T-helper 1 cell treated with Interleukin-12 subunit alpha and Interleukin-12 subunit beta and Interleukin-4 antibody, amounts not matched to agents 30 μg/mL and 1 μg/mL, for 36 hours (primary cell): ENCODE results near the gene TMEM238L.
"Not testable (repeated sequence)": the region's sequence is repeated elsewhere in the genome, so short reads cannot be mapped to it uniquely, and the experiment has no call there.

Experiments
- H3K27ac Mint-ChIP-seq: one replicate; pipeline ENCODE4 v1.8.0; 2021; ENCODE audit warnings: mild to moderate bottlenecking, mixed read lengths
- H3K27me3 Mint-ChIP-seq: one replicate; pipeline ENCODE4 v1.8.0; 2021; ENCODE audit warnings: low read depth, mixed read lengths
- H3K36me3 Mint-ChIP-seq: one replicate; pipeline ENCODE4 v1.8.0; 2021; ENCODE audit warnings: low read depth, mixed read lengths
- H3K4me1 Mint-ChIP-seq: one replicate; pipeline ENCODE4 v1.8.0; 2021; ENCODE audit warnings: low read depth, mixed read lengths
- H3K4me3 Mint-ChIP-seq: one replicate; pipeline ENCODE4 v1.8.0; 2021; ENCODE audit warnings: mild to moderate bottlenecking, moderate library complexity, mixed read lengths
- H3K9me3 Mint-ChIP-seq: one replicate; pipeline ENCODE4 v1.8.0; 2021; ENCODE audit warnings: mixed read lengths

TMEM238L gene

GRCh38 chr17:10803830-10804475 is at the start of gene TMEM238L:
TSS of gene TMEM238L (minus strand) at chr17:10804099. CDS start at chr17:10803963, 136 bp downstream.
- Mint-ChIP-seq H3K27ac (no peak within 1 kb of the TSS), H3K36me3 (no peaks in the 10 kb centered on the region), H3K4me1 (no peaks in the 10 kb centered on the region), H3K4me3 (no peak within 1 kb of the TSS), H3K9me3 (no peaks in the 10 kb centered on the region), H3K27me3 (no peaks in the 10 kb centered on the region)

DNA sequence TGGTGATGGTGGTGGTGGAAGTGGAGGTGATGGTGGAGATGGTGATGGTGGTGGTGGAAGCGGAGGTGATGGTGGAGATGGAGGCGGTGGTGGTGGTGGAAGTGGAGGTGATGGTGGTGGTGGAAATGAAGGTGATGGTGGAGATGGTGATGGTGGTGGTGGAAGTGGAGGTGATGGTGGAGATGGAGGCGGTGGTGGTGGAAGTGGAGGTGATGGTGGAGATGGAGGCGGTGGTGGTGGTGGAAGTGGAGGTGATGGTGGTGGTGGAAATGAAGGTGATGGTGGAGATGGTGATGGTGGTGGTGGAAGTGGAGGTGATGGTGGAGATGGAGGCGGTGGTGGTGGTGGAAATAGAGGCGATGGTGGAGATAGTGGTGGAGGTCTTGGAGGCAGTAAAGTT is 42.7 kb upstream of the TMEM238L start:
- H3K4me3 Mint-ChIP-seq, H3K27ac Mint-ChIP-seq, H3K9me3 Mint-ChIP-seq, H3K36me3 Mint-ChIP-seq, H3K4me1 Mint-ChIP-seq: not testable (repeated sequence)
- peaks cover 13% of the 10 kb centered on the region for H3K27me3 Mint-ChIP-seq

- H3K9me3 Mint-ChIP-seq: no peaks in the 10 kb centered on the region
- peaks cover 11% of the 10 kb centered on the region for H3K27me3 Mint-ChIP-seq
- H3K4me3 Mint-ChIP-seq: no peak overlapping the region
- peaks cover 5% of the 10 kb centered on the region for H3K4me1 Mint-ChIP-seq
- H3K27ac Mint-ChIP-seq: no peak overlapping the region
- H3K36me3 Mint-ChIP-seq: no peaks in the 10 kb centered on the region
Measured at GRCh38 chr17:10845388-10845751, 41.5 kb upstream of the TMEM238L start.

- Mint-ChIP-seq H3K27ac (no peak overlapping the region), H3K9me3 (no peaks in the 10 kb centered on the region), H3K36me3 (no peaks in the 10 kb centered on the region), H3K27me3 (peaks cover 11% of the 10 kb centered on the region), H3K4me3 (peak overlapping the region; percentile 81), H3K4me1 (peaks cover 5% of the 10 kb centered on the region)
Measured at GRCh38 chr17:10844621-10845387, 40.9 kb upstream of the TMEM238L start.

DNA sequence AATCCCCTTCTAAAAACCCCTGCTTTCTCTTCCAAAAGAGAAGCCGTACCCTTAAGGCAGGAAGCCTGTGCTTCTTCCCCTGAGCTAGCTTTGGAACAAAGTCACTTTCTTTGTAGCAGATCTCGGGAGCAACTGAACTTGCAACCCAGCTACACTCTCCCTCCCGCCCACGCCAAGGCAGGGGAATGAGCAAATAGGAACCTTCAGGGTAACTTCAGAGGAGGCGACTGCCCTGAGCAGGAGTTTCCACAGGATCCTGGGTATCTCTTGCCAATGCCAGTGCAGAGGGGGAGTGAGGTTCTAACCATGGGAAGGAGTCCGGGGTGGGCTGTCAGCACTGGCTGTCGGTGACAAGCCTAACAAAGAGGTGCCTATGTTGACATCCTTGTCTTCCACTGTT is 39.9 kb upstream of the TMEM238L start:
- Mint-ChIP-seq H3K36me3 (no peaks in the 10 kb centered on the region), H3K9me3 (no peaks in the 10 kb centered on the region), H3K27ac (no peak overlapping the region), H3K4me1 (peaks cover 5% of the 10 kb centered on the region), H3K27me3 (peaks cover 11% of the 10 kb centered on the region), H3K4me3 (peak overlapping the region; percentile 28)

- Mint-ChIP-seq H3K27me3 (peaks cover 11% of the 10 kb centered on the region), H3K36me3 (no peaks in the 10 kb centered on the region), H3K4me3 (no peak overlapping the region), H3K4me1 (peaks cover 5% of the 10 kb centered on the region), H3K27ac (no peak overlapping the region), H3K9me3 (no peaks in the 10 kb centered on the region)
Measured at GRCh38 chr17:10842658-10843057, 38.8 kb upstream of the TMEM238L start.

- no peaks in the 10 kb centered on the region for H3K36me3 Mint-ChIP-seq
- H3K4me1 Mint-ChIP-seq: no peaks in the 10 kb centered on the region
- H3K9me3 Mint-ChIP-seq: no peaks in the 10 kb centered on the region
- no peak overlapping the region for H3K27ac Mint-ChIP-seq
- H3K27me3 Mint-ChIP-seq: peaks cover under 1% of the 10 kb centered on the region
- no peak overlapping the region for H3K4me3 Mint-ChIP-seq
Measured at GRCh38 chr17:10838682-10839081, 34.8 kb upstream of the TMEM238L start.

- H3K36me3 Mint-ChIP-seq: no peaks in the 10 kb centered on the region
- H3K27ac Mint-ChIP-seq: no peak within 1 kb of the TSS
- no peaks in the 10 kb centered on the region for H3K4me1 Mint-ChIP-seq
Measured at GRCh38 chr17:10837921-10838320, 34.0 kb upstream of the TMEM238L start, which contains the start of gene PIRT. TSS of gene PIRT (minus strand) at chr17:10838087. CDS start at chr17:10825645, 12,442 bp downstream.

DNA sequence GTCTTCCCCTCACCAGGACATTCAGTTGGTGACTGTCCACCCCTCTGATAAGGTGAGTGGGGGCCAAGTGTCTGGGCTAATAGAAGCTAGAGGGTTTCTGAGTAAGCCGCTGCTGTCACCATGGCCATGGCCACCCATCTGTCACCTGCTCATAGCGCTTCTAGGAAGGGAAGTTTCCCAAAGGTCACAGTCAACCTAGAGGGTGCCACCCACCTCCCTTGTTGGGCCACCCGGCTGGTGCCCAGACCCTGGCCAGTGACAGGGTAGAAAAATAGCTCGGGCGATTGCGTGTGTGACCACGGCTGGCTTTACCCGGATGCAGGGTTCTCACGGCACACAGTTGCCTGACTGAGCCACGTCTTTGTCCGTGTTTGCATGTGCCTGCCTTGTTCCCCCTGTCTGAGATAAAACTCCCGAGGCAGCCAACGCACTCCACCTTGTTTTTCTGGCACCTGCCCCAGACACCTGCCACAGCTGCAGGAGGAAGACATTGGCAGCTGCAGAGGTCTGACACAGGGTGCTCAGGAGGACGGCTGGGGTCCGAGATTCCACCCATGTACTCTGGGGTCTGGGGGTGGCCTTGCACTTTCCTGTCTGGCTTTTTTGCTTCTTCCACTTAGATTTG is 33.2 kb upstream of the TMEM238L start:
- no peaks in the 10 kb centered on the region for H3K27me3 Mint-ChIP-seq
- H3K27ac Mint-ChIP-seq: no peak overlapping the region
- H3K36me3 Mint-ChIP-seq: no peaks in the 10 kb centered on the region
- H3K4me3 Mint-ChIP-seq: no peak overlapping the region
- H3K4me1 Mint-ChIP-seq: no peaks in the 10 kb centered on the region
- H3K9me3 Mint-ChIP-seq: no peaks in the 10 kb centered on the region

More at GRCh38 chr17:10837921-10838320, 34.0 kb upstream of the TMEM238L start, which contains the start of gene PIRT:
- no peak within 1 kb of the TSS for H3K4me3 Mint-ChIP-seq
- no peaks in the 10 kb centered on the region for H3K9me3 Mint-ChIP-seq
- no peaks in the 10 kb centered on the region for H3K27me3 Mint-ChIP-seq

GRCh38 chr17:10836145-10836544 is 32.2 kb upstream of the TMEM238L start:
- Mint-ChIP-seq H3K27ac (no peak overlapping the region), H3K9me3 (no peaks in the 10 kb centered on the region), H3K27me3 (no peaks in the 10 kb centered on the region), H3K36me3 (no peaks in the 10 kb centered on the region), H3K4me3 (no peak overlapping the region), H3K4me1 (no peaks in the 10 kb centered on the region)

DNA sequence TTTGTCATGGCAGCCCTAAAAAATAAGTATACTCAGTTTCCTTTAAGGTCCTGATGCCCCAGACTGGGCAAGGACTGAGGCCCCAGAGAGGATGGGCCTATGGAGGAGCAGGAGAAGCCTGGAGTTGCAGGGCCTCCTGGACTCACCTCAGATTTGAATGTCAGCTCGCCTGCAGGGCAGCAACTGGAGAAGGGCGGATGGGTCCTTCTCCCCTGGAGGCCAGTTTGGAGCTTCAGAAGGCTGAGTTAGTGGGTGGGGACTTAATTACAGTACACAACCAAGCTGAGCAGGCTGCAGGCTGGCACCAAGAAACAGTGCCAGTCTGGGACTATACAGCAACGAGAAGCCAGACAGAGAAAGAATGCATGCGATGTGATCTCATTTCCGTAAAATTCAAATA is 27.8 kb upstream of the TMEM238L start:
- no peaks in the 10 kb centered on the region for H3K9me3 Mint-ChIP-seq
- H3K4me1 Mint-ChIP-seq: no peaks in the 10 kb centered on the region
- H3K27ac Mint-ChIP-seq: no peak overlapping the region
- H3K4me3 Mint-ChIP-seq: no peak overlapping the region
- no peaks in the 10 kb centered on the region for H3K27me3 Mint-ChIP-seq
- H3K36me3 Mint-ChIP-seq: no peaks in the 10 kb centered on the region

DNA sequence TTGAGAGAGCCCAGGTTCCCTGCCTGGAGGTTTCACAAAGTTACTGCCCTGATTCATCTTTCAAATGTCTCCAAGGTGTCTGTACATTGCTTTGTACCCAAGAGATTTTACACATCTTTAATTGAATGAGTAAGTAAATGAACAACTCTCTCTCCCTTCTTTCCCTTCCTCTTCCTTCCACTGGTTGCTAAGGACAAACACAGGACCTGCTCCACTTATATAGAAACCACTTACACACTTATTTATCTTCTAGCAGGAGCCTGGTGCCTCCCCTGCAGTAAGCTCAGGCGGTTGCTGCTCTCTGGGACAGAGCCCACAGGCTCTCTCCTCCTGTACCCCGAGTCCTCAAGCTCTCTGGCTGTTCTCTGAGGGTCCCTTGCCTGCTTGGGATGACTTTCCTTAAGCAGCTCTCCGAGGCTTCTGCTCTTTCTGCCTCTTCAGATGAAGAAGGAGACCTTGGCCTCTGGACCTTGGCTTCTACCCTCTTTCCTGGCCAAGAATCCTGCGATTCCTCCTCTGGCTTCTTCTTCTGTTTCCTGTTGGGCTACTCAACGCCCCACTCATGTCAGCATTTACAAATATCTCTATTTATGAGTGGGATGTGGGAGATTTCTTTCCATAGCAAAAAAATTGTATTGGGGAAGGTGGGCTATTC is 24.1 kb upstream of the TMEM238L start:
- Mint-ChIP-seq H3K4me1 (no peaks in the 10 kb centered on the region), H3K9me3 (no peaks in the 10 kb centered on the region), H3K36me3 (no peaks in the 10 kb centered on the region), H3K4me3 (no peak overlapping the region), H3K27ac (no peak overlapping the region), H3K27me3 (no peaks in the 10 kb centered on the region)

GRCh38 chr17:10824874-10825273 is 21.0 kb upstream of the TMEM238L start:
- no peaks in the 10 kb centered on the region for H3K27me3 Mint-ChIP-seq
- H3K4me3 Mint-ChIP-seq: no peak overlapping the region
- H3K4me1 Mint-ChIP-seq: no peaks in the 10 kb centered on the region
- H3K27ac Mint-ChIP-seq: no peak overlapping the region
- no peaks in the 10 kb centered on the region for H3K36me3 Mint-ChIP-seq
- no peaks in the 10 kb centered on the region for H3K9me3 Mint-ChIP-seq

DNA sequence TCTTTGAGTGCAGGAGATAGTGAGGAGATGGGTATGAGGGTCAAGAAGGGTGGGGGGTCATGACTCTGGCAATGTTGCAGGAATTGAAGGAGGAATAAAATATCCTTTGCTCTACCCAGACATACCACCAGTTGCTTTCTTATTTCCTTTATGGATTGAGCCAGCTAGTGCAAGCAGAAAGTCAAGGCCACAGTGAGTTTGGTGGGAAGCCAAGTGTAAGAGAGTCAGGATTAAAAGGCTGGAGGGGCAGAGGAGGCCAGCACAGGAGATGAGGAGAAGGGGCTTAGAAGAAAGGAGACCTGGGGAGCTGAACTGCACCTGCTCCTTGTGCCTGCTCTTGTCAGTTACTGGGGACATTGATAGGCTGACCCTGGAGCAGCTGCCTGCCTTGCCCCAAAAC is 17.9 kb upstream of the TMEM238L start:
- Mint-ChIP-seq H3K9me3 (no peaks in the 10 kb centered on the region), H3K27ac (no peak overlapping the region), H3K36me3 (no peaks in the 10 kb centered on the region), H3K4me1 (no peaks in the 10 kb centered on the region), H3K4me3 (no peak overlapping the region), H3K27me3 (no peaks in the 10 kb centered on the region)
